Measurements from ENCODE around the gene SLC7A9.

GRCh38 chr19:32876919-32877285 is 7.3 kb upstream of the SLC7A9 start:
- TF ChIP-seq EP300 (IDR thresholded peaks at IDR 0.05) (no peak), CTCF (IDR thresholded peaks at IDR 0.05) (no peak), POLR2A (IDR thresholded peaks at IDR 0.05) (no peak), POLR2AphosphoS5 (IDR thresholded peaks at IDR 0.05) (no peak)

Data from gastroesophageal sphincter (tissue), 3 donors.